IMR-90 (cell line): ENCODE data around the gene DEFB131B.
"Not testable (repeated sequence)": the region's sequence is repeated elsewhere in the genome, so short reads cannot be mapped to it uniquely, and the experiment has no call there.

Experiments used
- CEBPB ChIP-seq: IDR thresholded peaks from 2 replicates; pipeline ENCODE4 v1.6.1; 2012; ENCODE audit warnings: low read depth, low read length, improper control_type of control experiment
- CHD1 ChIP-seq: IDR thresholded peaks from 2 replicates; pipeline ENCODE4 v1.6.1; 2012; ENCODE audit warnings: low read depth, low read length, improper control_type of control experiment
- MXI1 ChIP-seq: IDR thresholded peaks from 2 replicates; pipeline ENCODE4 v1.6.1; 2012; ENCODE audit warnings: low read depth, mild to moderate bottlenecking, low read length, moderate library complexity, borderline replicate concordance
- NFE2L2 ChIP-seq: fragments of 150-350 bp; IDR thresholded peaks from 2 replicates; pipeline ENCODE4 v1.6.1; 2016; ENCODE audit warnings: low read depth, mild to moderate bottlenecking, low read length
- POLR2A ChIP-seq: IDR thresholded peaks from 2 replicates; pipeline ENCODE4 v1.6.1; 2012; ENCODE audit warnings: mild to moderate bottlenecking, low read depth, low read length
- RFX5 ChIP-seq: IDR thresholded peaks from 2 replicates; pipeline ENCODE4 v1.8.0; 2012; ENCODE audit warnings: low read depth, mild to moderate bottlenecking, low read length, moderate library complexity
- SMC3 ChIP-seq: fragments of 150-350 bp; IDR thresholded peaks from 2 replicates; pipeline ENCODE4 v1.6.1; 2016; ENCODE audit warnings: low read depth, mild to moderate bottlenecking, antibody characterized with exemption, low read length, moderate library complexity
- TF ChIP-seq, protein P1 (sequence below): conservative IDR thresholded peaks from 2 replicates; pipeline ENCODE4 v1.5.1; 2012; ENCODE audit warnings: mild to moderate bottlenecking, low read depth, low read length, improper control_type of control experiment
- TF ChIP-seq, protein P2 (sequence below): fragments of 150-350 bp; IDR thresholded peaks from 2 replicates; pipeline ENCODE4 v1.6.1; 2016; ENCODE audit warnings: low read depth, mild to moderate bottlenecking, low read length, moderate library complexity, borderline replicate concordance
- TF ChIP-seq, protein P3 (sequence below): fragments of 150-350 bp; IDR thresholded peaks from 2 replicates; pipeline ENCODE4 v1.6.1; 2017; ENCODE audit warnings: mild to moderate bottlenecking, antibody characterized with exemption, low read length, low read depth

DNA sequence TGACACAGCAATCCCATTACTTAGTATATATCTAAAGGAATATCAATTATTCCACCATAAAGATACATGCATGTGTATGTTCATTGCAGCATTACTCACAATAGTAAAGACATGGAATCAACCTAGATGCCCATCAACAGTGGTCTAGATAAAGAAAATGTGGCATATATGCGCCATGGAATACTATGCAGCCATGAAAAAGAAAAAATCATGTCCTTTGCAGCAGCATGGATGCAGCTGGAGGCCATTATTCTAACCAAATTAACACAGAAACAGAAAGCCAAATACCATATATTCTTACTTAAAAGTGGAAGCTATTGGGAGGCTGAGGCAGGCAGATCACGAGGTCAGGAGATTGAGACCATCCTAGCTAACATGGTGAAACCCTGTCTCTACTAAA lies 24.4 kb upstream of the DEFB131B start:
- TF ChIP-seq, protein P1, sequence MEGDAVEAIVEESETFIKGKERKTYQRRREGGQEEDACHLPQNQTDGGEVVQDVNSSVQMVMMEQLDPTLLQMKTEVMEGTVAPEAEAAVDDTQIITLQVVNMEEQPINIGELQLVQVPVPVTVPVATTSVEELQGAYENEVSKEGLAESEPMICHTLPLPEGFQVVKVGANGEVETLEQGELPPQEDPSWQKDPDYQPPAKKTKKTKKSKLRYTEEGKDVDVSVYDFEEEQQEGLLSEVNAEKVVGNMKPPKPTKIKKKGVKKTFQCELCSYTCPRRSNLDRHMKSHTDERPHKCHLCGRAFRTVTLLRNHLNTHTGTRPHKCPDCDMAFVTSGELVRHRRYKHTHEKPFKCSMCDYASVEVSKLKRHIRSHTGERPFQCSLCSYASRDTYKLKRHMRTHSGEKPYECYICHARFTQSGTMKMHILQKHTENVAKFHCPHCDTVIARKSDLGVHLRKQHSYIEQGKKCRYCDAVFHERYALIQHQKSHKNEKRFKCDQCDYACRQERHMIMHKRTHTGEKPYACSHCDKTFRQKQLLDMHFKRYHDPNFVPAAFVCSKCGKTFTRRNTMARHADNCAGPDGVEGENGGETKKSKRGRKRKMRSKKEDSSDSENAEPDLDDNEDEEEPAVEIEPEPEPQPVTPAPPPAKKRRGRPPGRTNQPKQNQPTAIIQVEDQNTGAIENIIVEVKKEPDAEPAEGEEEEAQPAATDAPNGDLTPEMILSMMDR = not testable (repeated sequence)
- not testable (repeated sequence) for TF ChIP-seq SMC3, NFE2L2, MXI1, POLR2A, CHD1, CEBPB, RFX5
- TF ChIP-seq, protein P2, sequence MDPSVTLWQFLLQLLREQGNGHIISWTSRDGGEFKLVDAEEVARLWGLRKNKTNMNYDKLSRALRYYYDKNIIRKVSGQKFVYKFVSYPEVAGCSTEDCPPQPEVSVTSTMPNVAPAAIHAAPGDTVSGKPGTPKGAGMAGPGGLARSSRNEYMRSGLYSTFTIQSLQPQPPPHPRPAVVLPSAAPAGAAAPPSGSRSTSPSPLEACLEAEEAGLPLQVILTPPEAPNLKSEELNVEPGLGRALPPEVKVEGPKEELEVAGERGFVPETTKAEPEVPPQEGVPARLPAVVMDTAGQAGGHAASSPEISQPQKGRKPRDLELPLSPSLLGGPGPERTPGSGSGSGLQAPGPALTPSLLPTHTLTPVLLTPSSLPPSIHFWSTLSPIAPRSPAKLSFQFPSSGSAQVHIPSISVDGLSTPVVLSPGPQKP = not testable (repeated sequence)
- TF ChIP-seq, protein P3, sequence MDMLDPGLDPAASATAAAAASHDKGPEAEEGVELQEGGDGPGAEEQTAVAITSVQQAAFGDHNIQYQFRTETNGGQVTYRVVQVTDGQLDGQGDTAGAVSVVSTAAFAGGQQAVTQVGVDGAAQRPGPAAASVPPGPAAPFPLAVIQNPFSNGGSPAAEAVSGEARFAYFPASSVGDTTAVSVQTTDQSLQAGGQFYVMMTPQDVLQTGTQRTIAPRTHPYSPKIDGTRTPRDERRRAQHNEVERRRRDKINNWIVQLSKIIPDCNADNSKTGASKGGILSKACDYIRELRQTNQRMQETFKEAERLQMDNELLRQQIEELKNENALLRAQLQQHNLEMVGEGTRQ = not testable (repeated sequence)
